Measurements from ENCODE around the gene UBE2QL1.
"Not testable (repeated sequence)": the region's sequence is repeated elsewhere in the genome, so short reads cannot be mapped to it uniquely, and the experiment has no call there.

The UBE2QL1 gene

DNA sequence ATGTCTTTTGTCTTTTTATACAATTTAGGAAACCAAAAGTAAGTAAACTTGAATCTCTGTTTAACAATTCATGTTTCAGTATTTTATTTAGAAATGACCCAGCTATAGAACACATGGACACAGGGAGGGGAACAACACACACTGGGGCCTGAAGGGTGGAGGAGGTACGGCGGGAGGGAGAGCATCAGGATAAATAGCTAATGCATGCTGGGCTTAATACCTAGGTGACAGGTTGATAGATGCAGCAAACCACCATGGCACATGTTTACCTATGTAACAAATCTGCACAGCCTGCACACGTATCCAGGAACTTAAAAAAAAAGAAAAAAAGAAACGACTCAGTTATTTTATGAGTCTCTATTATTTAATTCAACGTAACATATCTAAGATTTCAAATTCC, 67.2 kb downstream of the UBE2QL1 start:
- H3K4me1 ChIP-seq (ENCODE audit: control insufficient read depth, insufficient read depth, low read length); H3K36me3 ChIP-seq (ENCODE audit: control insufficient read depth in 2 of 2, insufficient read depth in 1 of 2, low read length in 2 of 2); H3K27ac ChIP-seq (ENCODE audit: extremely low read depth, low read depth, low read length); H3K4me3 ChIP-seq (ENCODE audit: low read depth, low read length); H3K9me3 ChIP-seq (ENCODE audit: control insufficient read depth, insufficient read depth, low read depth, low read length); POLR2A ChIA-PET: not testable (repeated sequence)
- peak; percentile 22; the same call in 1 of the 2 replicates for TF ChIP-seq ZNF341 (tag by site-specific recombination; IDR thresholded peaks at IDR 0.05; ENCODE audit: low read depth)
- CTCF ChIA-PET, result interaction anchor here (1.7 kb wide), 1 partner anchor 10 kb away, joined by 4 read pairs; no protein-coding TSS in a partner anchor

DNA sequence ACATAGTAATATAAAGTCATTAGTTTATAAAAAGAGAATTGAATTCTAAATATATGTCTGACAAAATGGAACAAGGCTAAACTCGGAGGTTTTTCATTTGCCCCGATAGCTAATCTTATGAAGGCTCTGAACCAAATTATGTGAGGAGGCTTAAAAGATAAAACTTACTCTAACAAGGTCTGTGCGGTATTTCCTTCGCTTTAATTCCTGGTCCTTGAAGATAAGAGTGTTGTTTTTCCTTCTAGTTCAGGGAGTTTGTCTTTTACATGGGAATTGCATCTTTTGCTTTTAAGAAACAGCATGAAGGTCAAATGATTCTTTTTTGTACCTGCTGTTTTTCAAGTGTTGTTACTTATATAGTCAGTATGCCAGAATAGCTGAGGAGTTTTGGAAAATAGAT, 68.2 kb downstream of the UBE2QL1 start:
- H3K9me3 ChIP-seq (ENCODE audit: control insufficient read depth, insufficient read depth, low read depth, low read length), result no peaks in the 10 kb centered on the region
- TF ChIP-seq, protein P1, sequence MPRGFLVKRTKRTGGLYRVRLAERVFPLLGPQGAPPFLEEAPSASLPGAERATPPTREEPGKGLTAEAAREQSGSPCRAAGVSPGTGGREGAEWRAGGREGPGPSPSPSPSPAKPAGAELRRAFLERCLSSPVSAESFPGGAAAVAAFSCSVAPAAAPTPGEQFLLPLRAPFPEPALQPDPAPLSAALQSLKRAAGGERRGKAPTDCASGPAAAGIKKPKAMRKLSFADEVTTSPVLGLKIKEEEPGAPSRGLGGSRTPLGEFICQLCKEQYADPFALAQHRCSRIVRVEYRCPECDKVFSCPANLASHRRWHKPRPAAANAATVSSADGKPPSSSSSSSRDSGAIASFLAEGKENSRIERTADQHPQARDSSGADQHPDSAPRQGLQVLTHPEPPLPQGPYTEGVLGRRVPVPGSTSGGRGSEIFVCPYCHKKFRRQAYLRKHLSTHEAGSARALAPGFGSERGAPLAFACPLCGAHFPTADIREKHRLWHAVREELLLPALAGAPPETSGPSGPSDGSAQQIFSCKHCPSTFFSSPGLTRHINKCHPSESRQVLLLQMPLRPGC (tag by site-specific recombination; IDR thresholded peaks at IDR 0.05), result no peak
- TF ChIP-seq, protein P2, sequence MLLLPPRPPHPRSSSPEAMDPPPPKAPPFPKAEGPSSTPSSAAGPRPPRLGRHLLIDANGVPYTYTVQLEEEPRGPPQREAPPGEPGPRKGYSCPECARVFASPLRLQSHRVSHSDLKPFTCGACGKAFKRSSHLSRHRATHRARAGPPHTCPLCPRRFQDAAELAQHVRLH (tag by site-specific recombination; IDR thresholded peaks at IDR 0.05), result no peak
- no peak for TF ChIP-seq ZNF433 (tag by site-specific recombination; IDR thresholded peaks at IDR 0.05; ENCODE audit: low read depth)
- POLR2A ChIA-PET, result no interaction called here
- H3K4me3 ChIP-seq (ENCODE audit: low read depth, low read length), result no peak overlapping the region
- H3K4me1 ChIP-seq (ENCODE audit: control insufficient read depth, insufficient read depth, low read length), result no peaks in the 10 kb centered on the region
- H3K27ac ChIP-seq (ENCODE audit: extremely low read depth, low read depth, low read length), result no peak overlapping the region
- H3K36me3 ChIP-seq (ENCODE audit: control insufficient read depth in 2 of 2, insufficient read depth in 1 of 2, low read length in 2 of 2), result no peaks in the 10 kb centered on the region
- CTCF ChIA-PET, result interaction anchor here (0.7 to 1.7 kb wide), 4 partner anchors 9 to 28 kb away, joined by 3 to 5 read pairs (median 4); no protein-coding TSS in a partner anchor

DNA sequence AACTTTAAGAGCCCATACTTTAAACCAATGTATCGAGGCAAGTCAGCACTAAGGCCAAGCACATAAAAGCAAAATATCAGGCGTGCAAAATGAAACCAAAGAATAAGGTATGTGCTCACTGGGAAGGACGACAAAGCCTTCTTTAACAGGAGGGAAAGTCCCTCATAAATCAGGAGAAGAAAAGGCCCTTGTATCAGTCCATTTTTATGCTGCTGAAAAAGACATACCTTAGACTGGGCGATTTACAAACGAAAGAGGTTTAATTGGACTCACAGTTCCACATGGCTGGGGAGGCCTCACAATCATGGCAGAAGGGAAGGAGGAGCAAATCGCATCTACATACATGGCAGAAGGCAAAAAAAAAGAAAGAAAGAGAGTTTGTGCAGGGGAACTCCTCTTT, 68.9 kb downstream of the UBE2QL1 start:
- CTCF ChIA-PET, result interaction anchor here (0.7 to 1.9 kb wide), 5 partner anchors 8 to 29 kb away, joined by 3 to 5 read pairs (median 3); no protein-coding TSS in a partner anchor
- TF ChIP-seq GLIS2 (tag by site-specific recombination; IDR thresholded peaks at IDR 0.05) (no peak), ZNF169 (tag by site-specific recombination; IDR thresholded peaks at IDR 0.05) (no peak), ZSCAN23 (tag by site-specific recombination; IDR thresholded peaks at IDR 0.05) (no peak), ZNF121 (tag by site-specific recombination; IDR thresholded peaks at IDR 0.05) (no peak), ZNF335 (tag by site-specific recombination; conservative IDR thresholded peaks at IDR 0.05) (no peak), ZNF510 (tag by site-specific recombination; IDR thresholded peaks at IDR 0.05; ENCODE audit: insufficient replicate concordance) (no peak), ZNF776 (tag by site-specific recombination; IDR thresholded peaks at IDR 0.05; ENCODE audit: borderline replicate concordance) (no peak), ZNF133 (tag by site-specific recombination; IDR thresholded peaks at IDR 0.05) (no peak), ZNF24 (tag by site-specific recombination; IDR thresholded peaks at IDR 0.05) (no peak), ZNF555 (tag by site-specific recombination; conservative IDR thresholded peaks at IDR 0.05) (no peak), ZNF660 (tag by site-specific recombination; IDR thresholded peaks at IDR 0.05) (no peak), ZNF292 (tag by site-specific recombination; IDR thresholded peaks at IDR 0.05; ENCODE audit: borderline replicate concordance, low read depth) (no peak)
- TF ChIP-seq, protein P3, sequence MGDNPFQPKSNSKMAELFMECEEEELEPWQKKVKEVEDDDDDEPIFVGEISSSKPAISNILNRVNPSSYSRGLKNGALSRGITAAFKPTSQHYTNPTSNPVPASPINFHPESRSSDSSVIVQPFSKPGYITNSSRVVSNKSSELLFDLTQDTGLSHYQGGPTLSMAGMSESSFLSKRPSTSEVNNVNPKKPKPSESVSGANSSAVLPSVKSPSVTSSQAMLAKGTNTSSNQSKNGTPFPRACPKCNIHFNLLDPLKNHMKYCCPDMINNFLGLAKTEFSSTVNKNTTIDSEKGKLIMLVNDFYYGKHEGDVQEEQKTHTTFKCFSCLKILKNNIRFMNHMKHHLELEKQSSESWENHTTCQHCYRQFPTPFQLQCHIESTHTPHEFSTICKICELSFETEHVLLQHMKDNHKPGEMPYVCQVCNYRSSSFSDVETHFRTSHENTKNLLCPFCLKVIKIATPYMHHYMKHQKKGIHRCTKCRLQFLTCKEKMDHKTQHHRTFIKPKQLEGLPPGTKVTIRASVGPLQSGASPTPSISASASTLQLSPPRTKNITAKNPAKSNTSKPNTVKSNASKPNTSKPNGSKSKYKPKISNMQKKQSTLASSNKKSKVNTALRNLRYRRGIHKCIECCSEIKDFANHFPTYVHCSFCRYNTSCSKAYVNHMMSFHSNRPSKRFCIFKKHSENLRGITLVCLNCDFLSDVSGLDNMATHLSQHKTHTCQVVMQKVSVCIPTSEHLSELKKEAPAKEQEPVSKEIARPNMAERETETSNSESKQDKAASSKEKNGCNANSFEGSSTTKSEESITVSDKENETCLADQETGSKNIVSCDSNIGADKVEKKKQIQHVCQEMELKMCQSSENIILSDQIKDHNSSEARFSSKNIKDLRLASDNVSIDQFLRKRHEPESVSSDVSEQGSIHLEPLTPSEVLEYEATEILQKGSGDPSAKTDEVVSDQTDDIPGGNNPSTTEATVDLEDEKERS (tag by site-specific recombination; IDR thresholded peaks at IDR 0.05), result no peak
- TF ChIP-seq, protein P4, sequence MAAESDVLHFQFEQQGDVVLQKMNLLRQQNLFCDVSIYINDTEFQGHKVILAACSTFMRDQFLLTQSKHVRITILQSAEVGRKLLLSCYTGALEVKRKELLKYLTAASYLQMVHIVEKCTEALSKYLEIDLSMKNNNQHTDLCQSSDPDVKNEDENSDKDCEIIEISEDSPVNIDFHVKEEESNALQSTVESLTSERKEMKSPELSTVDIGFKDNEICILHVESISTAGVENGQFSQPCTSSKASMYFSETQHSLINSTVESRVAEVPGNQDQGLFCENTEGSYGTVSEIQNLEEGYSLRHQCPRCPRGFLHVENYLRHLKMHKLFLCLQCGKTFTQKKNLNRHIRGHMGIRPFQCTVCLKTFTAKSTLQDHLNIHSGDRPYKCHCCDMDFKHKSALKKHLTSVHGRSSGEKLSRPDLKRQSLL (tag by site-specific recombination; IDR thresholded peaks at IDR 0.05), result no peak
- Histone ChIP-seq H3K4me3 (ENCODE audit: low read depth, low read length) (no peak overlapping the region), H3K27ac (ENCODE audit: extremely low read depth, low read depth, low read length) (no peak overlapping the region), H3K9me3 (ENCODE audit: control insufficient read depth, insufficient read depth, low read depth, low read length) (no peaks in the 10 kb centered on the region), H3K36me3 (ENCODE audit: control insufficient read depth in 2 of 2, insufficient read depth in 1 of 2, low read length in 2 of 2) (no peaks in the 10 kb centered on the region), H3K4me1 (ENCODE audit: control insufficient read depth, insufficient read depth, low read length) (no peaks in the 10 kb centered on the region)
- POLR2A ChIA-PET, result no interaction called here

Data from HEK293 (cell line).